Adrenal gland (tissue), 12 donors: Measurements from ENCODE around the gene APH1B. TPM values are rescaled to one million over a fixed set of nuclear protein-coding genes. Genes with fewer than 3 reads are reported as not detected.

Experiments
- DNase-seq, 7 donors: peaks; one replicate each; pipeline ENCODE4 v3.0.0-alpha.2; 2019 to 2020
- H3K27ac ChIP-seq, 5 donors: fragments of 200-600 bp; sonication (generic) in 4 of 5; 1 replicate in 3 of 5; 2 replicates in 2 of 5; pipeline versions ENCODE4 v1.5.1 to v1.8.0; 2016 to 2020; ENCODE audit warnings: mild to moderate bottlenecking in 1 of 5
- H3K27me3 ChIP-seq: fragments of 200-600 bp; 2 replicates; pipeline ENCODE4 v1.8.0; 2021
- H3K36me3 ChIP-seq, 2 donors: fragments of 200-600 bp; replicated peaks in 1 of 2; 1 replicate in 1 of 2; 2 replicates in 1 of 2; pipeline versions ENCODE4 v1.5.1 to v1.8.0; 2018 to 2022
- H3K4me1 ChIP-seq, 2 donors: fragments of 200-600 bp; replicated peaks in 1 of 2; 1 replicate in 1 of 2; 2 replicates in 1 of 2; pipeline versions ENCODE4 v1.5.1 to v1.8.0; 2018 to 2021
- H3K4me3 ChIP-seq, 4 donors: fragments of 200-600 bp; sonication (generic) in 3 of 4; one replicate each; pipeline ENCODE4 v1.5.1; 2016 to 2018
- H3K9me3 ChIP-seq, 3 donors: fragments of 200-600 bp; sonication (generic) in 1 of 3; replicated peaks in 1 of 3; 1 replicate in 2 of 3; 2 replicates in 1 of 3; pipeline versions ENCODE4 v1.5.1 to v1.8.0; 2016 to 2021
- CTCF ChIP-seq, 6 experiments: fragments of 450-650 bp in 4 of 6; fragments of 200-600 bp in 2 of 6; sonication (generic) in 1 of 6; IDR thresholded peaks; 1 replicate in 5 of 6; 2 replicates in 1 of 6; pipeline versions ENCODE4 v1.5.1 to v1.8.0; 2016 to 2021; ENCODE audit warnings: antibody characterized with exemption in 6 of 6, mild to moderate bottlenecking in 2 of 6, moderate library complexity in 1 of 6
- POLR2A ChIP-seq, 2 donors: fragments of 450-650 bp; IDR thresholded peaks; one replicate each; pipeline ENCODE4 v1.6.1; 2017; ENCODE audit warnings: antibody characterized with exemption in 2 of 2, mild to moderate bottlenecking in 2 of 2, moderate library complexity in 1 of 2
- WGBS, 4 donors: extraction: QIAGEN DNeasy Blood & Tissue Kit in 2 of 4; methylation state at CpG; one replicate each; pipeline versions ENCODE4 v1.1.5 to v1.1.7; 2013 to 2017; 5-methylcytosine and 5-hydroxymethylcytosine counted together
- intact Hi-C, 2 donors: fragments of 100-400 bp; cut with DNase I; formaldehyde crosslinking; loops; one replicate each; pipeline versions ENCODE4 v1.14.1 to v1.15.0; 2022 to 2023
- polyA plus RNA-seq, 3 donors: library from polyadenylated mRNA; stranded (reverse); fragments of 200-250 nt in 2 of 3; fragments of 350-450 nt in 1 of 3; fragmentation: Illumina TruSeq in 1 of 3; extraction: RNeasy Lipid Tissue Mini Kit (QIAGEN cat#74804) in 1 of 3; gene quantifications; one replicate each; pipeline ENCODE4 v1.2.3, GENCODE V29; 2013 to 2014
- total RNA-seq, 9 donors: library from RNA; depleted of rRNA in 4 of 9; stranded (reverse); fragments of >200 nt in 4 of 9; fragments of 120-200 nt in 1 of 9; fragmentation: NEBNext Ultra II Directional in 1 of 9; extraction: Animal tissue kit (Norgen Biotek cat#: 25700) in 1 of 9; gene quantifications; one replicate each; pipeline versions ENCODE4 v1.1.0 to v1.2.4, GENCODE V29; 2013 to 2023
- donor health status: healthy with polysubstance abuse.
- donor health status: Bipolar disorder and iron deficiency.
- donor health status: DM: yes; HTN: yes; CAD: no.
- donor health status: DM: no; HTN: no; CAD: no.
- donor health status: DM: no; HTN: no; CAD: no.
- donor health status: DM: yes; HTN: yes; CAD: no.

Gene APH1B
- total and polyA plus RNA-seq, 12 donors: 8.3 to 50.3 (median 23.1) TPM

GRCh38 chr15:63296195-63296594, 18.8 kb downstream of the APH1B start:
- Histone ChIP-seq H3K9me3 (no peaks in the 10 kb centered on the region), H3K4me1 (peaks cover 19 to 24% of the 10 kb centered on the region in 2 donors), H3K27ac (peak overlapping the region in 1 of 5 donors; percentile 18), H3K4me3 (no peak overlapping the region), H3K27me3 (no peaks in the 10 kb centered on the region), H3K36me3 (peaks cover 0 to 6% of the 10 kb centered on the region in 2 donors)
- 25 to 41% (median 29%) methylated on average over 6 of the region's 6 CpGs for WGBS, 4 donors
- intact Hi-C loops: loop anchor here in 1 of 2 donors (5.0 kb wide), 1 partner anchor 101 kb away; no protein-coding TSS in a partner anchor
- peak; percentile 44 to 72 (median 65) for DNase-seq
- TF ChIP-seq CTCF (IDR thresholded peaks at IDR 0.05) (no peak), POLR2A (IDR thresholded peaks at IDR 0.05) (no peak)

DNA sequence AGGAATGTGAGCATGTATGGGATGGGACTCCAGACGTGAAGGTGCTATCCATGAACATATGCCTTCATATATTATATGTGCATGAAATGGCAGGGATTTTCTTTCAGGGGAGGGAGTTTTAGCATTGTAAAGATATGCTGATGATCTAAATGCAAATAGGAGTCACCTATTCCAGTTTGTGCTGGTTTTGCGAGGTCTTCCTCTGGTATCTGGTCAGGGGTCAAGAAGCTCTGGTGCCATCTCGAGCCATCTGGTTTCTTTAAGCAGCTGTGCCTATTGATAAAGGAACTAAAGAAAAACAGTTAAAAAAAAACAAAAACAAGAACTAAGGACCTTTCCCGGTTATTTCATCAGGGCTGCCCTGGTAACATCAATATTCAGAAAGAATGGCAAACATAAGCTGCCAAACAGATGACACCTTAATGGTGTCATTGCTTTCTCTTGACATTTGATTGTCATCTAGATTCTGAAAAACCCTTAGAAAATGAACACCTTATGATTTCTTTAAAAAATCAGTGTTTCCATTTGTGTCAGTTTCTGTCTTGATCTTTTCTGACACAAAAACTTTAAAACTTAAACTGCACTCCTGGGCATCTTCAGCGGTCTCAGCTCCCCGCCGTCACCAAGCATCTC, 22.7 kb downstream of the APH1B start:
- TF ChIP-seq CTCF (IDR thresholded peaks at IDR 0.05) (no peak), POLR2A (IDR thresholded peaks at IDR 0.05) (no peak)
- Histone ChIP-seq H3K27ac (no peak overlapping the region), H3K4me1 (peaks cover 5 to 10% of the 10 kb centered on the region in 2 donors), H3K27me3 (no peaks in the 10 kb centered on the region), H3K9me3 (no peaks in the 10 kb centered on the region), H3K36me3 (peaks cover 0 to 32% of the 10 kb centered on the region in 2 donors), H3K4me3 (no peak overlapping the region)
- intact Hi-C loops: loop anchor here in 1 of 2 donors (5.0 kb wide), 1 partner anchor 97 kb away; no protein-coding TSS in a partner anchor
- no peak for DNase-seq
- 91 to 94% (median 92%) methylated on average over 7 of the region's 7 CpGs for WGBS, 4 donors

DNA sequence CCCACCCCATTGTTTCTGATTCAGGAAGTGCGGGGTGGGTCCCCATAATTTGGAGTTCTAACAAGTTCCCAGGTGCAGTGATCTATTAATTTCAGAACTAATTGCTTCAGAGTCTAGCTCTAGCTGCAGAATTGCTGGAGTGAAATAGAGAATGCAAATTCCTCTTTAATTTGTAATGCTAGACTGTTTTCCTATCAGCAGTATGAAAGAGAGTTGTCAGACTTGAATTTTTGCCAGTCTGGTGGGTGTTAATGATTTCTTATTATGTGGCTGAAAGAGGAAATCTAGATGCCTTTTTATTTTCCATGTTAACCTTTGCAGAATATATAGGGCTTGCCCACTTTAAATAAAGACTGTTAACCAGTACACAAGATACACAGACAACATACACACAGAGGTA, 23.7 kb downstream of the APH1B start:
- TF ChIP-seq POLR2A (IDR thresholded peaks at IDR 0.05) (no peak), CTCF (IDR thresholded peaks at IDR 0.05) (no peak)
- Histone ChIP-seq H3K4me3 (no peak overlapping the region), H3K4me1 (peaks cover 3 to 7% of the 10 kb centered on the region in 2 donors), H3K9me3 (no peaks in the 10 kb centered on the region), H3K27me3 (no peaks in the 10 kb centered on the region), H3K27ac (no peak overlapping the region), H3K36me3 (peaks cover 0 to 42% of the 10 kb centered on the region in 2 donors)
- WGBS, 4 donors: 88 to 100% (median 96%) methylated on average over 1 of the region's 1 CpG
- intact Hi-C loops: no loop called here
- DNase-seq: no peak

- H3K27me3 ChIP-seq: no peaks in the 10 kb centered on the region
- no peak for TF ChIP-seq CTCF (IDR thresholded peaks at IDR 0.05)
- no peak for TF ChIP-seq POLR2A (IDR thresholded peaks at IDR 0.05)
Observed at GRCh38 chr15:63305260-63305659, 27.9 kb downstream of the APH1B start.

More at GRCh38 chr15:63305260-63305659, 27.9 kb downstream of the APH1B start:
- DNase-seq: no peak
- WGBS, 4 donors: 91 to 98% (median 95%) methylated on average over 5 of the region's 5 CpGs
- intact Hi-C loops: no loop called here
- Histone ChIP-seq H3K27ac (no peak overlapping the region), H3K9me3 (no peaks in the 10 kb centered on the region), H3K4me1 (no peaks in the 10 kb centered on the region), H3K4me3 (no peak overlapping the region), H3K36me3 (peaks cover 0 to 44% of the 10 kb centered on the region in 2 donors)
